Right hindlimb (tissue), 1 donor: Measurements from ENCODE around the gene FAM168B.
A peak's percentile ranks its signal among the peaks of the same experiment; 100 is the strongest.
"Not testable (repeated sequence)": the region's sequence is repeated elsewhere in the genome, so short reads cannot be mapped to it uniquely, and the experiment has no call there.

ENCODE experiments used
- DNase-seq: peaks from one replicate; pipeline ENCODE4 v3.0.0-alpha.2; 2018

The FAM168B gene

GRCh38 chr2:131093006-131093695, at the start of gene FAM168B:
FAM168B (minus strand) TSS chr2:131093460; CDS start chr2:131082646, 10,814 bp downstream.
- DNase-seq, result peak; percentile 92

- DNase-seq, result no peak
Measured at GRCh38 chr2:131142849-131143248, 49.6 kb upstream of the FAM168B start.

- DNase-seq, result no peak
Measured at GRCh38 chr2:131140581-131140980, 47.3 kb upstream of the FAM168B start.

- DNase-seq, result no peak
Measured at GRCh38 chr2:131132729-131133128, 39.5 kb upstream of the FAM168B start.

- DNase-seq, result no peak
Measured at GRCh38 chr2:131130298-131130596, 37.0 kb upstream of the FAM168B start.

- DNase-seq, result no peak
Measured at GRCh38 chr2:131127981-131128380, 34.7 kb upstream of the FAM168B start.

GRCh38 chr2:131127076-131127475, 33.8 kb upstream of the FAM168B start:
- no peak for DNase-seq

- DNase-seq, result peak; percentile 38
Measured at GRCh38 chr2:131126436-131126835, 33.2 kb upstream of the FAM168B start.

GRCh38 chr2:131125195-131125757, 32.0 kb upstream of the FAM168B start:
- DNase-seq, result no peak

- DNase-seq, result no peak
Measured at GRCh38 chr2:131123192-131123591, 29.9 kb upstream of the FAM168B start.

- DNase-seq, result no peak
Measured at GRCh38 chr2:131122496-131122895, 29.2 kb upstream of the FAM168B start.

- no peak for DNase-seq
Measured at GRCh38 chr2:131121464-131121863, 28.2 kb upstream of the FAM168B start.

GRCh38 chr2:131120815-131121317, 27.6 kb upstream of the FAM168B start:
- no peak for DNase-seq

- DNase-seq, result no peak
Measured at GRCh38 chr2:131115752-131116151, 22.5 kb upstream of the FAM168B start.

GRCh38 chr2:131114950-131115349, 21.7 kb upstream of the FAM168B start:
- DNase-seq, result not testable (repeated sequence)

GRCh38 chr2:131113566-131114227, 20.4 kb upstream of the FAM168B start:
- no peak for DNase-seq

GRCh38 chr2:131112529-131112928, 19.3 kb upstream of the FAM168B start:
- DNase-seq, result no peak

GRCh38 chr2:131105950-131106801, 12.9 kb upstream of the FAM168B start:
- peak; percentile 35 for DNase-seq

GRCh38 chr2:131105156-131105949, 12.1 kb upstream of the FAM168B start, which contains the start of gene PLEKHB2:
PLEKHB2 (plus strand) TSS chr2:131105336; CDS start chr2:131120942, 15,606 bp downstream.
- DNase-seq, result peak; percentile 96

- no peak for DNase-seq
Measured at GRCh38 chr2:131104487-131105155, 11.4 kb upstream of the FAM168B start.

GRCh38 chr2:131103165-131103564, 9.9 kb upstream of the FAM168B start:
- DNase-seq, result no peak
